HT1080 (cell line): Measurements from ENCODE around the gene HNRNPL. TPM values are rescaled to one million over a fixed set of nuclear protein-coding genes. Genes with fewer than 3 reads are reported as not detected.
A peak's percentile ranks its signal among the peaks of the same experiment; 100 is the strongest.
"Not testable (repeated sequence)": the region's sequence is repeated elsewhere in the genome, so short reads cannot be mapped to it uniquely, and the experiment has no call there.

Experiments used
- DNase-seq: peaks from one replicate; pipeline ENCODE4 v3.0.0-alpha.2; 2015; ENCODE audit warnings: low read depth
- total RNA-seq: library from RNA; depleted of rRNA; stranded (reverse); fragments of >200 nt; shearing (Covaris generic); gene quantifications from 2 replicates; pipeline ENCODE4 v1.2.3, GENCODE V29; 2014

The HNRNPL gene
- total RNA-seq, 1 experiment from 2014 or later, result 531 TPM

GRCh38 chr19:38830039-38830733, 19.6 kb downstream of the HNRNPL start:
- DNase-seq, result no peak

- DNase-seq, result not testable (repeated sequence)
These were observed 20.6 kb downstream of the HNRNPL start for GRCh38 chr19:38829203-38829602.

GRCh38 chr19:38826856-38827551, 22.8 kb downstream of the HNRNPL start:
- DNase-seq, result no peak

- not testable (repeated sequence) for DNase-seq
These were observed 23.9 kb downstream of the HNRNPL start for GRCh38 chr19:38825936-38826335.

GRCh38 chr19:38821230-38821825, 28.5 kb downstream of the HNRNPL start:
- not testable (repeated sequence) for DNase-seq

GRCh38 chr19:38819231-38819920, 30.4 kb downstream of the HNRNPL start:
- DNase-seq, result no peak

- DNase-seq, result no peak
These were observed 32.7 kb downstream of the HNRNPL start for GRCh38 chr19:38817081-38817480.

GRCh38 chr19:38816131-38816750, 33.5 kb downstream of the HNRNPL start:
- DNase-seq, result no peak

- DNase-seq, result no peak
These were observed 34.5 kb downstream of the HNRNPL start for GRCh38 chr19:38815059-38816001.

- not testable (repeated sequence) for DNase-seq
These were observed 35.9 kb downstream of the HNRNPL start for GRCh38 chr19:38813932-38814331.

GRCh38 chr19:38813323-38813722, 36.5 kb downstream of the HNRNPL start:
- no peak for DNase-seq

- no peak for DNase-seq
These were observed 36.9 kb downstream of the HNRNPL start, which contains the start of gene LGALS4 for GRCh38 chr19:38812841-38813320. LGALS4 (minus strand) TSS chr19:38812945; CDS start chr19:38812886, 59 bp downstream.

- no peak for DNase-seq
These were observed 37.6 kb downstream of the HNRNPL start for GRCh38 chr19:38812009-38812840.

GRCh38 chr19:38809592-38810252, 40.1 kb downstream of the HNRNPL start:
- DNase-seq, result no peak

GRCh38 chr19:38808741-38809140, 41.0 kb downstream of the HNRNPL start:
- DNase-seq, result no peak

- not testable (repeated sequence) for DNase-seq
These were observed 42.2 kb downstream of the HNRNPL start for GRCh38 chr19:38807374-38808098.

- DNase-seq, result no peak
These were observed 43.4 kb downstream of the HNRNPL start for GRCh38 chr19:38806371-38806770.

GRCh38 chr19:38805180-38805579, 44.6 kb downstream of the HNRNPL start:
- peak; percentile 28 for DNase-seq
